SHP77 treated with DMSO at 0.1 percent for 48 hours (cell line): ENCODE results near the gene CDC42BPG.

ENCODE experiments used
- DNase-seq: peaks from one replicate; lab custom pipeline; 2025; lab: John Stamatoyannopoulos, UW

The CDC42BPG gene, protein sequence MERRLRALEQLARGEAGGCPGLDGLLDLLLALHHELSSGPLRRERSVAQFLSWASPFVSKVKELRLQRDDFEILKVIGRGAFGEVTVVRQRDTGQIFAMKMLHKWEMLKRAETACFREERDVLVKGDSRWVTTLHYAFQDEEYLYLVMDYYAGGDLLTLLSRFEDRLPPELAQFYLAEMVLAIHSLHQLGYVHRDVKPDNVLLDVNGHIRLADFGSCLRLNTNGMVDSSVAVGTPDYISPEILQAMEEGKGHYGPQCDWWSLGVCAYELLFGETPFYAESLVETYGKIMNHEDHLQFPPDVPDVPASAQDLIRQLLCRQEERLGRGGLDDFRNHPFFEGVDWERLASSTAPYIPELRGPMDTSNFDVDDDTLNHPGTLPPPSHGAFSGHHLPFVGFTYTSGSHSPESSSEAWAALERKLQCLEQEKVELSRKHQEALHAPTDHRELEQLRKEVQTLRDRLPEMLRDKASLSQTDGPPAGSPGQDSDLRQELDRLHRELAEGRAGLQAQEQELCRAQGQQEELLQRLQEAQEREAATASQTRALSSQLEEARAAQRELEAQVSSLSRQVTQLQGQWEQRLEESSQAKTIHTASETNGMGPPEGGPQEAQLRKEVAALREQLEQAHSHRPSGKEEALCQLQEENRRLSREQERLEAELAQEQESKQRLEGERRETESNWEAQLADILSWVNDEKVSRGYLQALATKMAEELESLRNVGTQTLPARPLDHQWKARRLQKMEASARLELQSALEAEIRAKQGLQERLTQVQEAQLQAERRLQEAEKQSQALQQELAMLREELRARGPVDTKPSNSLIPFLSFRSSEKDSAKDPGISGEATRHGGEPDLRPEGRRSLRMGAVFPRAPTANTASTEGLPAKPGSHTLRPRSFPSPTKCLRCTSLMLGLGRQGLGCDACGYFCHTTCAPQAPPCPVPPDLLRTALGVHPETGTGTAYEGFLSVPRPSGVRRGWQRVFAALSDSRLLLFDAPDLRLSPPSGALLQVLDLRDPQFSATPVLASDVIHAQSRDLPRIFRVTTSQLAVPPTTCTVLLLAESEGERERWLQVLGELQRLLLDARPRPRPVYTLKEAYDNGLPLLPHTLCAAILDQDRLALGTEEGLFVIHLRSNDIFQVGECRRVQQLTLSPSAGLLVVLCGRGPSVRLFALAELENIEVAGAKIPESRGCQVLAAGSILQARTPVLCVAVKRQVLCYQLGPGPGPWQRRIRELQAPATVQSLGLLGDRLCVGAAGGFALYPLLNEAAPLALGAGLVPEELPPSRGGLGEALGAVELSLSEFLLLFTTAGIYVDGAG (N-terminal part only)

DNA sequence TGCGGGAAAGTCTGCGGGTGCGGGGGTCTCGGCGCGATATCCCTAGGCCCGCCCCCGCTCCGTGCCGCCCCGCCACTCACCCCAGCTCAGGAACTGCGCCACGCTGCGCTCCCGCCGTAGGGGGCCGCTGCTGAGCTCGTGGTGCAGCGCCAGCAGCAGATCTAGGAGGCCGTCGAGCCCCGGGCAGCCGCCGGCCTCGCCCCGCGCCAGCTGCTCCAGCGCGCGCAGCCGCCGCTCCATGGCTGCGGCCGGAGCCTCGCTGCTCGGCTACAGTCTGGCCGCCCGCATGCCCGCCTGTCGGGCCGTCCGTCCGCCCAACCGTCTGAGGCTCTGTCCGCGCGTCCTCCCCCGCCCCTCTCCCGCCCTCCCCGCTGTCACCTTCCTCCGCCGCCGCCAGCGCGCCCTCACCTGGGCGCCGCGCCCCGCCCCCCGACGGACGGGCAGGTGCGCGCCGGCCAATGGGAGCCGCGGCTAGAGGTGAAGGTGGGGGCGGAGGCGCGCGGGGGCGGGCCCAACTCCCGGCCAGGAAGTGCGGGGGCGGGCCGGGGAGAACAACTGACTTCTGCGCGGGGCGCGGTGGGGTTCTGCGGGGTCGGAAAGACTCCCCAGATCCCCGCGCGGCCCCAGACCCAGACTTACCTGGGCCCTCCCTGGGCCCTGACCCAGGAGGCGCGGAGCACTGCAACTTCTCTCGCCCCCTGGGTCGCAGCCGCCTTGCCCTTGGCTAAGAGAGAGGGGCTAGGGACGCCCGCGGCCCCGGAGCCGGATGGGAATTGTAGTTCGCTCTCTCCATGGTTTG, at the start of gene CDC42BPG:
Gene CDC42BPG, minus strand, starts transcription at position 324 of the 799 bp plus-strand sequence. Its CDS starts 84 bp downstream, at position 240.
- DNase-seq = no peak

DNA sequence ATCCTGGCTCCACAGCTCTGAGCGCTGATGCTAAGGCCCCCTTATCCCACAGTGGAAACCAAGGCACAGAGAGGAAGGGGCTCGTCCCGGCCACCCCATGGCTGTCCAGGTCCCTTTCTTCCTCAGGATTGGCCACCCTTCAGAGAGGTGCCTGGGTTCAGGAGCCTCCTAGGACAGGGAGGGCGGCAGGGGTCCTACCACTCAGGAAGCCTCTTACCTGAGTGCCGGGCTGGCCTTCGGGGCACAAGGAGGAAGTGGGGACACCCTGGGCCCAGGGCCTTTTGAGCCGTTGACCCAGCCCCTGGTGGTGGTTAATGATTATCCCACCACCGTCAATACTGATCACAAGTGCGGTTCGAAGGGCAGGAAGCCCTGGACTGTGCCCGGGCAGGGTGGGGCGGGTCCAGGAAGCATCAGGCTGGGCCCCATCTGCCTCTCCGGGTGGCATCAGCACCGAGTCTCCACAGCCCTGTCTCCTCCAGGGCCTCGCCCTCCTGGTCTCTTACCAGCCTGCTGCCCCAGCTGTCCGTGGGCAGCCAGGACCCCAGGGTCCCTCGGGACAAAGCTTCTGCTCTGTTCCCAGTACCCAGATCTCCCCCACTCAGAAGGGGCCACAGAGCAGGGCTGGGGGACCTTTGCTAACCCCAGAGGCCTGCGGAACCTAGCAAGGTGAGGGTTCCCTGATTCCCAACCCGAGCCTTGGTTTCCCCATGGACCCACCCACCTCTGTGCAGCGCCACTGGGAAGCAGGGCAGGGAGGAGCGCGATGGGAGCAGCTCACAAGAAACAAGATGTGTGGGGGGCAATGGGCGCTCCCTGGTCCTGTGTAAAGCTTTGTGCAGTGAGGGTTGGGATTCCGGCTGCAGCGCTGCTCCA, 49.0 kb upstream of the CDC42BPG start:
- DNase-seq = no peak

DNA sequence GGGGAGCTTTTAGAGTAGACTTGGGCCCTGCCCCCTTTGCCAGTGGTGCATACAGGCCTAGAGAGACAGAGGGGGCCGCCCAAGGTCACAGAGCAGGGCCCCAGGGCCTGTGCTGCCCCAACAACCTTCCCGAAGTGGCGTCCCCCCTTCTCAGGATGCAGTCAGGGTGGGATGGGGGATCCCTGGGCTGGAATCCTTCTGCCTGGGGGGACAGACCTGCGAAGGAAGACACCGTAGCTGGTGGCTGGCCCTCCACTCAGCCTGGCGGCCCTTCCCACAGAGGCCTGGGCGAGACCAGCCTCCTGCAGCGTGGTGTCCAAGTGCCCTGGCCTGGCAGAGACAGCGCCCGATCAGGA, 48.4 kb upstream of the CDC42BPG start:
- DNase-seq = no peak

DNA sequence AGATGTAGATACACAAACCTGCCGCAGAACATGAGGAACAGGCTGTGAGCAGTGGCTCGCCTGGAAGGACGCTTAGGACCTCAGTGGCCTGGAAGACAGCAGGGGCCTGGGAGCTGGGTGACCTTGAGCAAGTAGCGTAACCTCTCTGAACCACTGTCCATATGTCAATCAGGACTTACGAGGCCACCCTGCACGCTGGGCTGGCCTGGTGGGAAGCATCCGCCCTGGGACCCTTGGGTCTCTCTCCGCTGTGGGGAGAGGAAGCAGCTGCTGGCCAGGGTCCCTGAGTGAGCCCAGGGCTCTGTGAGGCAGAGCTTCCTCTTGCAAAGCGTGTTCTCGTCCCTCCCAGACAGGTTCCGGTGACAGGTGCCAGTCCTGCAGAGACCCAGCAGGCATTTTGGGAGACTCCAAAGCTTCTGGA, 48.0 kb upstream of the CDC42BPG start:
- no peak for DNase-seq

DNA sequence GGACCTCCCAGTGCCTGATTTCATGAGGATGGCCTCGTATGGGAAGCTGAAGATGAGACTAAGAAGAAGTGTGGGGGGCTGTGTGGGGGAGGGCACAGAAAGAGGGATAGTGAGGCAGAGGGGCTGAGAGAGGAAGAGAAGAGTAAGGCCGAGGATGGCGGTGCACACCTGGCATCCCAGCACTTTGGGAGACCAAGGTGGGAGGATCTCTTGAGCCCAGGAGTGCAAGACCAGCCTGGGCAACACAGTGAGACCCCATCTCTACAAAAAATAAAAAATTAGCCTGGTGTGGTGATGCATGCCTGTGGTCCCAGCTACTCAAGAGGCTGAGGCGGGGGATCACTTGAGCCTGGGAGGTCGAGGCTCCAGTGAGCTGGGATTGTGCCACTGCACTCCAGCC, 47.4 kb upstream of the CDC42BPG start:
- DNase-seq = no peak

DNA sequence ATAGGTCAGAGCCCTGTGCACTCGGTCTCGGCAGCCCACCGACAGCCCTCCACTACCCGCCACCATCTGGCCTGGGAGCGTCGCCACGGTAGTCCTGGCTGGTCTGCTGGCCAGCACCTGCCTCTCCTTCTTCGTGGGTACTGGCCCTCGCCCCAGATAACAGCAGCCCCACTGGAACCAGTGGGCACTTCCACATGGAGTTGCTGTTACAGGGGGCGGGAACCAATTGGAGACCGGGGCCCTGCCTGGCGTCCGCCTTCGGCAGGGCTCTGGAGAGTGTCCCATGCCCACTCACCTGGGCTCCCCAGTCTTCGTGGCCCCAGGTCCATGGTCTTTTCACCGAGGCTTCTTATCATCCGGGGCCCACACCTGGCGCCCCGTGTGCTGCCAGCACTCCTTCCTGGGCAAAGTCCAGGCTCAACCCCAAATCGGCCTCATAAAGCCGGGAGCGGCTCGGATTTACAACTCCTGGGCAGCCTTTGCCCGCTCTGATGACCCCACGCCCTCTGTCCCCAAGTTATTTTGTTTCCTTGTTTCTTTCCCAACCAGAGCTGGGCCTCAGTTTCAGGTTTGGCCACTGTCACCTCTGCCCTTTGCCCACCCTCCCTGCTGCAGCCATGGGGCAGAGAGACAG, 46.9 kb upstream of the CDC42BPG start:
- DNase-seq = no peak

DNA sequence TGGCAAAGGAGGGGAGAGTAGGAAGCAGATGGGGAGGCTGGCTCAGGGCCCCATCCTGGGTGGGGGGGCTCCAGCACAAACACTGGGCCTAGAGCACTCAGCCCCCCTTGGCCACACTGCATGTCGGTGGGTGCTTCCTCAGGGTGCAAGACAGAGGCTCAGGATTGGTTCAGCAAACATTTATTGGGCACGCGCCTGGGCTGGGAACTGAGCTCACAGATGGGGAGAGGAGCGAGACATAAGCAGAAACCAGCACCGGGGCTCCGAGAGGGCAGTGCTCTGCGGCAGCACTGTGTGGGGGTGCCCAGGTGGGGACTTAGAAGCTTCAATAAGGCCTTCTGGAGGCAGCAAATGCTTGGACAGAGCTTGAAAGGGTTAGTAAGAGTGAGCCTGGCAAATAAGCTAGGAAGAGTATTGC, 46.1 kb upstream of the CDC42BPG start:
- DNase-seq = no peak

DNA sequence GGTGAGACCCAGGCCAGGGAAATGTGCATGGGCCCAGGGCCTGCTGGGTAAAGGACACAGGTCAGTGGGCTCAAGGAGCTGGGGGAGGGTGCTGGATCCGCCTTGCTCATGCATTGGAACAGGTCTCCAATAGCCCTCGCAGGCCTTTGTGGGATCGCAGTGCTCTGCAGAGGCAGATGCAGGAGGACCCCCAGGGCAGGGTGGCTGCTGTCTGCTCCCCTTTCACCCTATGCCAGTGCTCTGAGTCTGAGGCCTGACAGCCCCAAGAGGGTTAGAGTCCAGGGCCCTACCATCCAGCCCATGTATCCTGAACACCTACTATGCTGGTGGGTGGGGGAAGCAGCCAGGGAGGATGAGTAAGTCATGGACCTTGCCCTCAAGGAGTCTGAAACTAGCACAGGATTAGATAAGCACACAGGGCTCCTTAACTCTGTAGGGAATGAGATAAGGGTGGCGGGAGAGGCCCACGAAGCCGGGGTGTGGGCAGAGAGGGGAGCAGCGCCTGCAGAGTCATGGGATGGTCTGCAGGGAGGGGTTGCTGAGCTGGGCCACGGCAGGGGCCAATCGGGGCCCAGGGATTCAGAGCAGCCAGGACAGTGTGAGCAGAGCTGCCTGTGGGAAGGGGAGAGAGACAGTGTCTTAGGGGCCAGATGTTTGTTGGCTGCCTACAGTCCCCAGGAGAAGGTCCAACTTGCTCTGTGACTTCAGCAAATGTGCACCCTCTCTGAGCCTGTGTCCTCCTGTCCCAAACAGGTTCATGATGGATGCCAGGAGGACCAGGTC, 44.5 kb upstream of the CDC42BPG start:
- no peak for DNase-seq

DNA sequence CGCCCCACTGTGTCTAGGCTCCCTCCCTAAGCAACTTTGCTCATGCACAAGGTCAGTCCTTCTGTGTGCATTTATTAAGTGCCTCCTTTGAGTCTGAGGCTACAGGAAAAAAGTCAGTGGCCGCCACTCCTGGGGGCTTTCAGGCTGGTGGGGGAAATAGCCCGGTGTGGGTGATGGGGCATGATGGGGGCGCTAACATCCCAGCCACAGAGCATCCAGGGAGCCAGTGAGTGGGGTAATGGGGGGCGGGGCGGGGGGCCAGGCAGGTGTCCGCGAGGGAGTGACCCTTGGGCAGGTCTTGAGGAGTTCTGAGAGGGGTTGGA, 43.9 kb upstream of the CDC42BPG start:
- no peak for DNase-seq

DNA sequence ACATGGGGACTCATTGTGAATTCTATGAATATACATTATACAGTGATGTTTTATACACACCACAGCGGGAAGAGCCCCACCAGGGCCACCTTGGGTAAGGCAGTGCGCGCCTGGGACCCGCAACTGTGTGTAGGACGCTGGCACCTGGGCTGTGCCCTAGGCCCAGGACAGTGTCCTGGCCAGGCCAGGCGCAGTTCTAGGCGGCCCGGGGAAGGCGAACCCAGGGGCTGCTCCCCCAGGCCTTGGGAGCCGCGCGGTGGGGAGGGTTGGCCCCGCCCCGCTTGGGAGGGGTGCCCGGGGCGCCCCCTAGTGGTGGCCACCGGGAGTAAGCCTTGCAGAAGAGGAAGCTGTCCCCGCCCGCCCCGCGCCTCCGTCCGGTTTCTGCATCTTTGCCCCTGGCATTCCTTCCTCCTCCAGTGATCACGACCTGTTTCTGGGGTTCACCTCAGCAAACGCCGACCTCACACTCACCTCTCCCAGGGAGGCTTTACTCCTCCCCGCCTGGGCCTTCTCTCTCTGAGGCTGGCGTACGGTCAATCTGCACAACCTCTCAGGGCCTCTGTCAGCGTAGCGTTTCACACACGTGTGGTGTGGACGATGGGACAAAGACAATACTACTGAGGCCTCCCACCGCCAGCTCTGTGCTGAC, 43.4 kb upstream of the CDC42BPG start:
- DNase-seq = peak; percentile 29

DNA sequence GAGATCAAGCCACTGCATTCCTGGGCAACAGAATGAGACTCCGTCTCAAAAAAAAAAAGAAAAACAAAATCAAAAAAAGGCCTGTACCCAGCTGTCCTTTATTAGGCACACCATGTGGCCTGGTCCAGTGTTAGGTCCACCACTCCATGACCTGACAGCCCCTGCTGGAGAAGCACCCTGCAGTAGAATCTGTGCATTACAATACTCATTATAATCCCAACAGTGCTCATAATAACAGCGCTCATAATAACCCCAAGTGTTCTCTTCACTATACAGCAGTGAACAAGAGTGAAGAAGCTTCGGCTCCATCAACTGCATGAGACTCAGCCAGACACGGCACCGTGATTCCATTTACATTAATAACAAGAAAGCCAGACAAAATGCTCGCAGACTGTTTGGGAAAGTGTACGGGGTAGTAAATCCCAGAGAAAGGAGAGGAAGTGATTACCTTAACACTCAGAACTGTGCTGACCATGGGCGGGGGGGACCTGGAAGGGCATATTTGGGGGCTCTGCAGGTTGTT, 42.8 kb upstream of the CDC42BPG start:
- DNase-seq = no peak

DNA sequence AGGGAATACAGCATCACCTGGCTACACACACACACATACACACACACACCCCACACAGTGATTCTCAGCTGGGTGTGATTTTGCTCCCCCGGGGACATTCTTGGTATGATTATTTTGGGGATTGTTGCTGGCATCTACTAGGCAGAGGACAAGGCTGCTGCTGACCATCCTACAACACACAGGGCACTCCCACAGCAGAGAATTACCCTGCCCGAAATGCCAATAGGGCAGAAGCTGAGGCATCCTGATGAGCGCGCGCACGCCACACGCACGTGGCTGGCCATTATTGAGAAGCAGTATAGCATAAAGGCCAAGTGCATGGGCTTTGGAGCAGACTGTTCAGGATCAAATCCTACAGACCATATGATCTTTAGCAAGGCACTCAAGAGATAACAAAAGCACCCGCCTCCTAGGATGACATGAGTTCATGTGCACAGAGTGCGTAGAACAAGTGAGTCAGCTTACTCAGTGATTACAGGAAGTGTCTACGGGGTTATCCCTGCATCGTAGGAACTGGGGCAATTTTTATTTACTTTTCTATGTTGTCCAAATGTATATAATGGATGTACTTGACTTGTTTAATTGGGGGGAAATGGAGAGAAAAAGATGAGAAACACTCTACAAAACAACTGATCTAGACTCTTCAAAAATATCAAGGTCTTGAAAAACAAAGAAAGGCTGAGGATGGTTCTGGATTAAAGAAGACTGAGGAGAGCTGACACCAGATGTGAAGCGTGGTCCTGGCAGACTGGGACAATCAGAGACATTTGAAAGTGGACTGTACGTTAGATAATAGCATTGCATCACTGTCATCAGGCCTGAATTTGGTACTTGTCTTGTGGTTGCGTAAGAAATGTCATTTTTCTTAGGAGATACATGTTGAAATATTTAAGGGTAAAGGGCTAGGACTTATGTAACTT, 41.2 kb upstream of the CDC42BPG start:
- DNase-seq = no peak

DNA sequence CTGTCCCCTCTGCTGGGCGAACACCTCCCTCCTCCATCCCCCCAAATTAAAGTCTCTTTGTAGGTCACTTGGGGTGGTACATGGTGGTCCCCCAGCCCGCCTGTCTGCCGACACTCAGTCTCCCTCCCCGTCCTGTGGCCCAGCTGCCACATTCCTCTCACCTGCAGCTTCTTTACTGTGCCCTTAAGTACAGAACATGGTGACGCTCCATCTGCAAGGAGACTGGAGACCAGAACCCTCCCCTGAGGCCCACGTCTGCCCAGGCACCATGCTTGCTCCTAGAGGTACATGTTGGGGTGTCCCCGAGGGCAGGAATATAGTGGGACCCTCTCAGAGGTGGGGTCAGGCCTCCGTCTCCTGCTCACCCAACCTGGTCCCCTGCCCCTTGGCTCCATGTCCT, 39.6 kb upstream of the CDC42BPG start:
- no peak for DNase-seq

DNA sequence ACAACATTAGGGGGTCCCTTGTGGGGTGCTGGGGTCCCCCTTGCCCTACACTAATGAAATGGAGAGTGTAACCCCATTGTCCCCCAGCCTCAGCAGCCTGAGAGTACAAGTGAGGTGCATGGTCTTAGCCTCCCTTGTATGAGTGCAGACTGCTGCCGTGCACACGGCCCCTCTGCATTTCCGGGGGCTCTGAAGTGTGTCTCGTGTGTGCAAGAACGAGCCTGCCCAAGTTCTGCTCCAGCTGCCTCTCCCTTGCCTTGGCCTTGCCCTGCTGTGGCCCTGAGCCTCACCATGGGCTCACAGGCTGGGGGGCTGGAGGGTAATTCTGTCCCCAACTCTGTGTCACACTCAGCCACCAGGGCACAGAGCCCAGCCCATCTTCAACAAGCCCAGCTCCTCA, 39.1 kb upstream of the CDC42BPG start:
- no peak for DNase-seq

DNA sequence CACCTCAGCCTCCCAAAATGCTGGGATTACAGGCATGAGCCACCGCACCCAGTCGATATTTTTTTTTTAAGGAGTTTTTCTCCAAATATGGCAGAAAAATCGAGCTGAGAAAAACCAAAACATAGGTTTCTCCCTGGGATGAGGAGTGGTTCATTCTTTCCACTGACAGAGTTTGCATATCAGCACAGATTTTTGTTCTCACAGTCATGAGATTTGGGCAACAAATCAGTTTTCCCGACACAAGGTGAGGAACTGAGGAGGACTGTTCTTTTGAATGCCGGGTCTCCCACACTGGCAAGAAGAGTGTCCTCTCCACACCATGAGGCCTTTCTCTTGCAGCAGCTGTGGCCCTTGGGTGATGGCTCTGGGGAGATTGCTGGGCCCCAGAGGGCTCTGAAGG, 37.8 kb upstream of the CDC42BPG start:
- no peak for DNase-seq

DNA sequence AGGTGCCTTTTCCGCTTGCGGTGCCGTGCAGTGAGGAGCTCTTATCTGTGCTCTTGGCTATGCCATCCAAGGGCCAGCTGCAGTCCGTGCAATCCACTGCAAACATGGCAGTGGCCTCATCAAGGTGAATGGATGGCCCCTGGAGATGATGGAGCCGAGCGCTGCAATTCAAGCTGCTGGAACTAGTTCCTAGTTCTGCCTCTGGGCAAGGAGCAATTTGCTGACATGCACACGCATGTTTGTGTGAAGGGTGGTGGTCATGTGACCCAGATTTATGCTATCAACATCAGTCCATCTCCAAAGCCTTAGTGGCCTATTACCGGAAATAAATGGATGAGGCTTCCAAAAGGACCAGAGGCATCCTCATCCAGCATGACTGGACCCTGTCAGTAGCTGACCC, 37.0 kb upstream of the CDC42BPG start:
- no peak for DNase-seq

DNA sequence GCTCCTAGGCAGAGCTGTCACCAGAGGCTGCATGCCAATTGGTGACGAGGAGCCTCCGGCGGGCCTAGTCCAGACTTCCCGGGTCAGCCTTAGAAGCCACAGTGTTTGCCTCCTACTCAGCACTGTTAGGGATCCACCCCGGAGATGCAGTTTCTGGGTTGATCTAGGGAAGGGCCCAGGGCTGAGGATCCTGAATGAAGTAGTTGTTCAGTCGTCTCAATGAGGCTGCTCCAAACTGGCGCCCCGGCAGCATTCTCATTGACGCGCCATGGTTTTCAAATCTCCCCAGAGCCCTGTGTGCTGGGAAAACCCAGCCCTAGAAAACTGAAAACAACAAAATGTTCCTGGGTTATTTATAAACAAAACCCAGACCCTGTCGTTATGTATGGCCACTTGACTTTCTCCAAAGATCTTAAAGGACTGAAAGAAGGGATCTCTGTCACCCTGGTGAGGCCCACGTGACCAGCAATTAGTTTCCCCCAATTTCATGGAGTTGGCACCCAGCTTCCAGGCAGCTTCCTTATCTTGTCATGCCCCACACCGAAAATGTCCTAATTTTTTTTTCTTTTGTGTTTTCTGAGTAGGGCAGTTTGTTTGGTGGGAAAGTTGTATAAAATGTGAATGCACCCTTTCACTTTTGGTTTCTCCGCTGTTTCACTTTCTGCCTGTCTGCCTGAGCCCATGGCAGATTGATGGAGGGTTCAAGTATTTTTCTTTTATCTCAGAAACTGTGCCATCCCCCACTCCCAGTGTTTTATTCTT, 36.0 kb upstream of the CDC42BPG start:
- no peak for DNase-seq
